ENCODE measurements around the gene ATP6V1A. TPM values are rescaled to one million over a fixed set of nuclear protein-coding genes. Genes with fewer than 3 reads are reported as not detected.
A peak's percentile ranks its signal among the peaks of the same experiment; 100 is the strongest.

Gene ATP6V1A
- polyA plus RNA-seq, 3 donors: 35.1 to 295 (median 254) TPM

DNA sequence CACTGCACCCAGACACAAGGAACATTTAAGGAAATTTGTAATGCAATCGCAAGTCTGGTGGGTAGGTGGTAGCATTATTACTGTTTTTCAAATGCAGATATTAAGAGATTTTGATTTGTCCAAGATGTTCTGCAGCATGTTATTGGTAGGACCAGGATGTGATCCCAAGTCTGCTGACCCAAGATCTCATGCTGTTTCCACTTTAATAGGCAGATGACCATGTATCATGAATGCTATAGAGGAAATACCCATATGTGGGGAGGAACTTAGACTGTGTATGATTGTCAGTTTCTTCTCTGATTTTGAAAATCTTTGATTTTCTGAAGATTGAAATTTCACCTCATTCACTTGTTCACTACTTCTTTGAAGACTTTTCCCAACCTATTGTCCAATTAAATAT lies 28.7 kb downstream of the ATP6V1A start:
- Mint-ChIP-seq H3K4me3 (no peak overlapping the region), H3K27ac (peak overlapping the region in 2 of 7 donors; percentile 12 to 50), H3K4me1 (peaks cover 10% of the 10 kb centered on the region), H3K9me3 (no peaks in the 10 kb centered on the region), H3K27me3 (ENCODE audit: low read depth in 3 of 3) (no peaks in the 10 kb centered on the region), H3K36me3 (peaks cover 26 to 33% of the 10 kb centered on the region in 2 donors)
- Histone ChIP-seq H3K27ac (ENCODE audit: low read depth in 1 of 2, low read length in 2 of 2) (peak overlapping the region in 1 of 2 donors; percentile 40), H3K4me2 (replicated peaks; ENCODE audit: extremely low read depth, low read length, poor library complexity, severe bottlenecking) (no peak overlapping the region), H3K4me3 (replicated peaks in 1 of 3; ENCODE audit: low read depth in 2 of 3, low read length in 3 of 3) (no peak overlapping the region), H3K79me2 (ENCODE audit: insufficient read depth, low read length) (peaks cover 96% of the 10 kb centered on the region), H3K9ac (ENCODE audit: insufficient read depth, low read length, poor library complexity, severe bottlenecking) (no peak overlapping the region), H3K27me3 (ENCODE audit: control insufficient read depth in 2 of 2, insufficient read depth in 2 of 2, low read length in 2 of 2) (no peaks in the 10 kb centered on the region), H3K9me3 (replicated peaks in 1 of 2; ENCODE audit: control insufficient read depth in 1 of 2, insufficient read depth in 1 of 2, low read length in 2 of 2) (no peaks in the 10 kb centered on the region), H3K36me3 (replicated peaks in 1 of 2; ENCODE audit: control insufficient read depth in 1 of 2, insufficient read depth in 2 of 2, low read length in 2 of 2) (peaks cover 16 to 19% of the 10 kb centered on the region in 2 donors), H2AFZ (ENCODE audit: insufficient read depth, low read depth, low read length, poor library complexity, severe bottlenecking) (no peak overlapping the region), H3K4me1 (ENCODE audit: control insufficient read depth in 1 of 2, insufficient read depth in 2 of 2, low read length in 2 of 2) (no peaks in the 10 kb centered on the region), H4K20me1 (ENCODE audit: insufficient read depth, low read length) (peaks cover 96% of the 10 kb centered on the region)
- intact Hi-C loops (cut with micrococcal nuclease): no loop called here
- no peak for DNase-seq
- WGBS (ENCODE audit: insufficient coverage): no CpG with 5 or more reads among the region's 1 CpG
- TF ChIP-seq, protein P1, sequence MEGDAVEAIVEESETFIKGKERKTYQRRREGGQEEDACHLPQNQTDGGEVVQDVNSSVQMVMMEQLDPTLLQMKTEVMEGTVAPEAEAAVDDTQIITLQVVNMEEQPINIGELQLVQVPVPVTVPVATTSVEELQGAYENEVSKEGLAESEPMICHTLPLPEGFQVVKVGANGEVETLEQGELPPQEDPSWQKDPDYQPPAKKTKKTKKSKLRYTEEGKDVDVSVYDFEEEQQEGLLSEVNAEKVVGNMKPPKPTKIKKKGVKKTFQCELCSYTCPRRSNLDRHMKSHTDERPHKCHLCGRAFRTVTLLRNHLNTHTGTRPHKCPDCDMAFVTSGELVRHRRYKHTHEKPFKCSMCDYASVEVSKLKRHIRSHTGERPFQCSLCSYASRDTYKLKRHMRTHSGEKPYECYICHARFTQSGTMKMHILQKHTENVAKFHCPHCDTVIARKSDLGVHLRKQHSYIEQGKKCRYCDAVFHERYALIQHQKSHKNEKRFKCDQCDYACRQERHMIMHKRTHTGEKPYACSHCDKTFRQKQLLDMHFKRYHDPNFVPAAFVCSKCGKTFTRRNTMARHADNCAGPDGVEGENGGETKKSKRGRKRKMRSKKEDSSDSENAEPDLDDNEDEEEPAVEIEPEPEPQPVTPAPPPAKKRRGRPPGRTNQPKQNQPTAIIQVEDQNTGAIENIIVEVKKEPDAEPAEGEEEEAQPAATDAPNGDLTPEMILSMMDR (IDR thresholded peaks at IDR 0.05): no peak

DNA sequence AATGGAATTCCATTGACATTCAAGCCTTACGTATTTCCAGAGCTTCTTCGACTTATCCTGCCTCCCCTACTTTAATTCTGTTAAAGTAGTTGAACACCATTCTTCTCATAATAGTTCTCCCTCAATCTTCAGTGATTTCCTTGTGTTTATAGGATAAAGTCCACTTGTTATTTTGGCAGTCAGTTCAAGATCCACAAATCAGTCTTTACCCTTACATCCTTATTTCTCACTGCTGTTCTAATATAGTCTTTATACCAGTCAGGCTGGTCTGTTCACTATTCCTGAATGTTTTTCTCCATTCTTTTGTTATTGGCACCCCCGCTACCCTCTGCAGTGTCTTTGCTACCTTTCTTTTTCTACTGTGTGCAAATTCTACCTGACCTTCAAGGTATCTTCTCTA lies 29.7 kb downstream of the ATP6V1A start:
- Mint-ChIP-seq H3K36me3 (peaks cover 33 to 44% of the 10 kb centered on the region in 2 donors), H3K27me3 (ENCODE audit: low read depth in 3 of 3) (no peaks in the 10 kb centered on the region), H3K4me3 (no peak overlapping the region), H3K4me1 (peaks cover 11% of the 10 kb centered on the region), H3K27ac (peak overlapping the region in 1 of 7 donors; percentile 46), H3K9me3 (no peaks in the 10 kb centered on the region)
- peaks cover 98% of the 10 kb centered on the region for H4K20me1 ChIP-seq (ENCODE audit: insufficient read depth, low read length)
- H3K4me3 ChIP-seq (replicated peaks in 1 of 3; ENCODE audit: low read depth in 2 of 3, low read length in 3 of 3): no peak overlapping the region
- 100% methylated on average over 1 of the region's 3 CpGs for WGBS (ENCODE audit: insufficient coverage)
- H3K27ac ChIP-seq (ENCODE audit: low read depth in 1 of 2, low read length in 2 of 2): peak overlapping the region in 1 of 2 donors; percentile 38
- no peaks in the 10 kb centered on the region for H3K27me3 ChIP-seq (ENCODE audit: control insufficient read depth in 2 of 2, insufficient read depth in 2 of 2, low read length in 2 of 2)
- H3K4me2 ChIP-seq (replicated peaks; ENCODE audit: extremely low read depth, low read length, poor library complexity, severe bottlenecking): no peak overlapping the region
- no peaks in the 10 kb centered on the region for H3K4me1 ChIP-seq (ENCODE audit: control insufficient read depth in 1 of 2, insufficient read depth in 2 of 2, low read length in 2 of 2)
- no peaks in the 10 kb centered on the region for H3K9me3 ChIP-seq (replicated peaks in 1 of 2; ENCODE audit: control insufficient read depth in 1 of 2, insufficient read depth in 1 of 2, low read length in 2 of 2)
- no peak overlapping the region for H2AFZ ChIP-seq (ENCODE audit: insufficient read depth, low read depth, low read length, poor library complexity, severe bottlenecking)
- TF ChIP-seq, protein P1 (IDR thresholded peaks at IDR 0.05): no peak
- H3K9ac ChIP-seq (ENCODE audit: insufficient read depth, low read length, poor library complexity, severe bottlenecking): no peak overlapping the region
- intact Hi-C loops (cut with micrococcal nuclease): no loop called here
- peaks cover 23 to 29% of the 10 kb centered on the region in 2 donors for H3K36me3 ChIP-seq (replicated peaks in 1 of 2; ENCODE audit: control insufficient read depth in 1 of 2, insufficient read depth in 2 of 2, low read length in 2 of 2)
- no peak for DNase-seq
- peaks cover 96% of the 10 kb centered on the region for H3K79me2 ChIP-seq (ENCODE audit: insufficient read depth, low read length)
